NCI-H1092 treated with DMSO at 0.1 percent for 48 hours (cell line): ENCODE data around the gene FN1.

ENCODE experiments used
- DNase-seq: peaks from one replicate; lab custom pipeline; 2025; lab: John Stamatoyannopoulos, UW

FN1 gene

GRCh38 chr2:215441560-215442400, 5.9 kb upstream of the FN1 start:
- DNase-seq: no peak

DNA sequence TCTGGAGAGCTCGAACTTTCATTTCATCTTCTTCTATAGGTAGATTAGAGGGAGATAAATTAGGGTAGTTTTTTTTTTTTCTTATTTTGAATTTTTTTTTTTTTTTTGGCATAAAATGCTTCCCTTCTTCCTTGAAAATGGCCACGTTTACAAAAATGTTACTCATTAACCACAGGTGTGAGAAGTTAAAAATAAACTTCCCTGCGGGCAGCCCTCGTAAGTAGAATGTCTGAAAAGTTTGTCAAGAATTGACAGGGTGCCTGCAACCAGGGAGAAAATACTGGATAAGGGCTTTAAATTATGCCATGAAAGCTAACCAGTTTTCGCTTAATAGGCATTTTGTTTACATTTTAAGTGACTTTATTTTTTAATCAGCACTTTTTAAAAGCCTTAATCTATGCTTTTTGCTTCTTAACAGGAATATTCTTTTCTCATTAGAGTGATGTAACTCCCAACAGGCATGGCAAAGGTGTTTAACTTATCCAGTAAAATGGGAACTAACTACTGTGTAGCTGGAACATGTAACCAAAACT, 4.2 kb upstream of the FN1 start:
- DNase-seq: no peak

GRCh38 chr2:215439404-215439803, 3.5 kb upstream of the FN1 start:
- no peak for DNase-seq

- DNase-seq: no peak
Observed at GRCh38 chr2:215437614-215438013, 1.7 kb upstream of the FN1 start.

GRCh38 chr2:215436705-215437565, 1.1 kb upstream of the FN1 start:
- DNase-seq: no peak

DNA sequence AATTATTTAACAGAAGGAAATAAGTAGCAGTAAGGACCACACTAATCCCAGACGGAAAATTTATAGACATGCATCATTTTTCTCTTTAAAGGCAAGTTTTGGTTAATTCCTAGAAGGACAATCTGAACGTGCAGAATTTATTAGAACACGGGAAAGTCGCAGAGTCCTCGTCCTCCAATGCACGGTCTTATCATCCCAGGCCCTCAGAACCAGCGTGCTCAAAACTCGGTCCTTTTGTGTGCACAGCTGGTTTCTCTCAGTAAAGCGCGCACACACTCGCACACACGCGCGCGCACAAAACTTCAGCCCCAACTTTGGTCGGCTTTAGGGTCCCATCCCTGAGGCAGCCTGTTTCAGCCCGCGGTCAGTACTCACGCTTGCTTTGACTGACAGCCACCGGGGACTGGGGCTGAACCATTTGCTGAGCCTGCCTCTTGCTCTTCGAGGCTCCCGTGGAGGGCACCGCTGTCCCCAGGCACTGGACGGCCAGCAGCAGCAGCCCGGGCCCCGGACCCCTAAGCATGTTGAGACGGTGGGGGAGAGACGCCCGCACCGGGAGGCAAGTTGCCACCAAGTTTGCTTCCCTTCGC, 493 bp downstream of the FN1 start:
- no peak for DNase-seq

- DNase-seq: no peak
Observed at GRCh38 chr2:215434447-215435279, 1.2 kb downstream of the FN1 start.

DNA sequence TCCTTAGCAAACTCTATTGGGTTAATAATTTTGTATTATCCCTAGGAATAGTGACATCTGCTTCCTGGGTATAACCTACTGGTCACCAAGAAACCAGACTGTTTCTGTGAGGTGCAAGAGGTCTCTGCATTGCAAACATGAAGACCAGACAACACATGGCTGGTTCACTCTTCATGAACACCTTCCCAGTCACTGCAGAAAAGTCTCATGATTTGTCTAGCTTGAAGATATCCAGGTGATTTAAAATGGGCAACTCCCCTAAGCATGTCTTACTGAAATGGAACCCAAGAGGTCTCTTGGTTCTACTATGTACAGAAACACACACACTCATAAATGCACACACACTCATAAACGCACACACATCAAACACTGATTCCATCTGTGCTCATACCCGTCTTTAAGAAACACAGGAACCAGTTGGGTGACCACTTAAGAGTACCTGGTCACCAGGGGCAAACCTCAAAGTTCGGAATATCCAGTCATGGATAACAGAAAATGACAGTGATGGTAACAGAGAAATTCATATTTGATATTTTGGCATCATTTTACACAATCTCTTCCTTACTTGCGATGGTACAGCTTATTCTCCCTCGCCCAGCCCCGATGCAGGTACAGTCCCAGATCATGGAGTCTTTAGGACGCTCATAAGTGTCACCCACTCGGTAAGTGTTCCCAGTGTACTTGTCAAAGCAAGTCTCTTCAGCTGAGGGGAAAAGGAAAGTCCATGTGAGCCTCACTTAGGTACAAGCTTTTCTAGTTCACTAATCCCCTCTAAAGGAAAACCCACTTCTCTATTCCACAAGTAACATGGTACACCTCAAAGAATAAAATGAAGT, 2.9 kb downstream of the FN1 start:
- DNase-seq: no peak

DNA sequence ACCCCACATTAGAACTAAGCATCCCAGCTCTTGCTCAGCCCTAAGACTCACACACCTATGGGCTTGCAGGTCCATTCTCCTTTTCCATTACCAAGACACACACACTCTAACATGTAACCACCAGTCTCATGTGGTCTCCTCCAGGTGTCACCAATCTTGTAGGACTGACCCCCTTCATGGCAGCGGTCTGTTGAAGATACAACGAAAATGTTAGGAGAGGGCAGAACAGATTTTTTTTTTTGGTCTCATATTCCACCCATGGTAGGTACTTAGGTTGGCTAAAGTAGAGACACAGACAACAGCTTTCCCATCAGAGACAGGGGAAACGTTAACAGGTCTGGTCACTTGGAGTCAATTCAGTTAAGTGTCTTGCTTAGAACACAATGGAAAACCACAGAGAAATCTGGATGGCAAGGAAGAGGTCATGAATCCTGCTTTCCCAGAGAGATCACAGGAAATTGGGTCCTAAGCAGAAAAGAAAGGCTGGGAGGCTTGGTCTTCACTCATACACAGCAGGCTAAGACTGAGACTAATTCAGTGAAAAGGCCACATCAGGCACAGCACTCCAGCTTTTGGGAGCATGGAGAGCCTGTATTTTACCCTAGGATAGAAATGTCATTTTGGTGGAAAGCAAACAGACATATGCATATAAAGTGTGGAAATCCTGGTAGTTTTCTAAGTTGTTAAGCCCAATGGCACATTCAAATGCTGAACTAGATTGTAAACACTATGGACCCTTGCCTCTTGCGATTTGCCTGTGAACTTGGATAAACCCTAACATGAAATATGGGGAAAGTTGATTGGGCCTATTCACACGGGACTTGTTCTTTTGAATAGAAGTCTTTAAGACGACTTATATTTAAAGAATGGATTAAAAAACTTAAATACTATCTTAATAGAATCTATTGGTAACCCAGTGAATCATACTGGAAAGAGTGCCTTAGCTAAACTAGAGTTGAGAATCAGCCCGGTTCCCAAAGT, 3.8 kb downstream of the FN1 start:
- no peak for DNase-seq

DNA sequence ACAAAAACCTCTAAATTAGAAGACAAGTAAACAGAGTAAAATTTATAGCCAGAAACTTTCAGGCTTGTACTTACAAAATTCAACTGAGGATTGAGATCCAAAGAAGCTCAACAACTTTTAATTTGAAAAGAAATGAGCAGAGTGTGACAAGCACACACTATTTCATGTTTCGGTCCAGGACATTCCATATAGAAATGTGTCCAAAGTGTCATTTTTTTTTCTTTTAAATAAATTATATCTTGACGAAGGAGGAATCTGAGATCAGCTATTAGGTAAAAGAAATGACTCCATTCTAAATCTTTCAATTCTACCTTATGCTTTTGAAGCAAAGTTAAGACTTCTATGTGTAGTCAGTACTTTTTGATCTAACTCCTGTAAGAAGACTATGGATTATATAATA, 4.6 kb downstream of the FN1 start:
- no peak for DNase-seq

- no peak for DNase-seq
Observed at GRCh38 chr2:215430528-215431187, 5.2 kb downstream of the FN1 start.

DNA sequence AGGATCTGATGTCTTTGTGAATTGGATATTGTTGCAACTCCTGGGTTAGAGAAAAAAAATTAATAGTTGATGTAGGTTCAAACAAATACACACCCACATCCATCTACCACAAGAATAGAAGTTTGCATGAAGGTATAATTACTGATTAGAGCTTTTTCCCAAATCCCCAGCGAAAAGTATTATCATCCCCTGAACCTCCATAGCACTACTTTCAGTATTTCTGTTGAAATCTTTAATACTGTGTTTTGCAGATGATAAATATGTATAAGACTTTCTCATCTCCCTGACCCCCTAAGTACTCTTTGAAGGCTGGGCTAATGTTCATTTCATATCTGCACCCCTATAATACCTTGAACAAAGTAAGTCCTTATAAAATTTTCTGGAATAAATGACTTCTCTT, 6.4 kb downstream of the FN1 start:
- DNase-seq: no peak

DNA sequence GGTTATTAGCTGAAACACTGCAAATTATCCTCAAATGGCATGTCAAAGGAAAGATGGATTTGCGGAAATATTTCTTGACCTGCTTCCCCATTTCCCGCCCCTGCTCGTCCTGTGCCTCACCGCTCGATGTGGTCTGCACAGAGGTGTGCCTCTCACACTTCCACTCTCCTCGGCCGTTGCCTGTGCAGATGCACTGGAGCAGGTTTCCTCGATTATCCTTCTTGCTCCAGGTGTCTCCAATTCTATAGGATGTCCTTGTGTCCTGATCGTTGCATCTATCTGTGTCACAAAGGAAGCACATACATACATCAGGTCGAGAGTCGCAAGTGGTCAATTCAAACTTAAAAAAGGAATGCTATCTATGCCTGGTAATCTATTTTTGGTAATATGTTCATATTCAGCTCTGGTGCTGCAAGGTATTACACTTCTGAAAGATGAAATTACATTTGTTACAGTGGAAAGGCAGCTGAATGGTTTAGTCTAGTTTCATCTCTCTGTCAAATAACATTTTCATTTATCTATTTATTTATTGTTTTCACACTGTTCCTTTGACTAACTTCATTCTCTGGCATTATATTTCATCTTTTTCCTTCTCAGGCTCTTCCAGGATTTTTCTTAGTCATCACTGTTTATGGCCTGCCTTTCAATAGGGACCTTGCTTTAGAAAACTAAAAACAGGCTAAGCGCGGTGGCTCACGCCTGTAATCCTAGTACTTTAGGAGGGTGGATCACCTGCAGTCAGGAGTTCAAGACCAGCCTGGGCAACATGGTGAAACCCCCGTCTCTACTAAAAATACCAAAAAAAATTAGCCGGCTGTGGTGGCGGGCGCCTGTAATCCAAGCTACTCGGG, 7.6 kb downstream of the FN1 start:
- no peak for DNase-seq

GRCh38 chr2:215427585-215427984, 8.3 kb downstream of the FN1 start:
- DNase-seq: no peak

DNA sequence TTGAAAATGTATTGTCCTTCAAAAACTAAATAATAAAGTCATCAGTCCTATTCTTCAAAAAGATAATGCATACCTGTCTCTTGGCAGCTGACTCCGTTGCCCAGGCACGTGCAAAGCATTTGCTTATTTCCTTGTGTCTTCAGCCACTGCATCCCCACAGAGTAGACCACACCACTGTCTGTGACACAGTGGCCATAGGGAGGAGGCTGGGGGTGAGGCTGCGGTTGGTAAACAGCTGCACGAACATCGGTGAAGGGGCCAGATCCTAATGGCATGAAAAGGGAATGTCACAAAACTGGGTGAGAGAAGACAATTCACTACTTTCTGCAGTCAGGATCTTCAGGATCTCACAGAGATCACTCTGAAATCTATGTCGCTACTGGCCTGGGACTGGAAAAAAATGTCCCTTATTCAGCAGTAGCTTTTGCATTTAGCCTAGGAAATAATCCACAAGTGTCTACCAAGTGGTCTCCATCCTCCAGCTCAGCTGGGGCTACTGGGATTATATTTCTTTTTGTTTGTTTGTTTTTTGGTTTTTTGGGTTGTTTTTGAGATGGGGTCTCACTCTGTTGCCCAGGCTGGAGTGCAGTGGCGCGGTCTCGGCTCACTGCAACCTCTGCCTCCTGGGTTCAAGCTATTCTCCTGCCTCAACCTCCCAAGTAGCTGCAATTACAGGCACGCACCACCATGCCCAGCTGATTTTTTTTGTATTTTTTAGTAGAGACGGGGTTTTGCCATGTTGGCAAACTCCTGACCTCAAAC, 10.7 kb downstream of the FN1 start:
- DNase-seq: no peak

- DNase-seq: no peak
Observed at GRCh38 chr2:215423928-215424540, 11.8 kb downstream of the FN1 start.

DNA sequence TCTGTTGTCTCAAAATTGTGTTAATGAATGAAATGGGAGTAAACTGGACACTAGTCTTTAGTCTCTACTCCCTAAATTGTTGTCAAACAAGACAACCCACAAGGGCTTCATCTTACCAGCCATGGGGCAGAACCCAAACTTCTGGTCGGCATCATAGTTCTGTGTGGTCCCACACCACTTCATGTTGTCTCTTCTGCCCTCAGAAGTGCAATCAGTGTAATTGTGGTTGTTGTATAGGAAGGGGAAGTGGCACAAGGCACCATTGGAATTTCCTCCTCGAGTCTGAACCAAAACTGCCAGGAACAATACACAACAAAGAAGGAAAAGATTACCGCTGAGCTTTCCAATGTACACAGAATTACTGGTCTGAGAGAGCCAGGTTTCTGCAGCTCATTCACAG, 12.6 kb downstream of the FN1 start:
- no peak for DNase-seq
